HG03060 (cell line): ENCODE data around the gene HES5.

Source experiments
- ATAC-seq: cut with Tn5 transposase; IDR thresholded peaks from one replicate; pipeline ENCODE4 v1.9.1; 2021; ENCODE audit warnings: low read depth, moderate number of reproducible peaks; ENCODE audit not compliant: unreplicated experiment

HES5 gene

DNA sequence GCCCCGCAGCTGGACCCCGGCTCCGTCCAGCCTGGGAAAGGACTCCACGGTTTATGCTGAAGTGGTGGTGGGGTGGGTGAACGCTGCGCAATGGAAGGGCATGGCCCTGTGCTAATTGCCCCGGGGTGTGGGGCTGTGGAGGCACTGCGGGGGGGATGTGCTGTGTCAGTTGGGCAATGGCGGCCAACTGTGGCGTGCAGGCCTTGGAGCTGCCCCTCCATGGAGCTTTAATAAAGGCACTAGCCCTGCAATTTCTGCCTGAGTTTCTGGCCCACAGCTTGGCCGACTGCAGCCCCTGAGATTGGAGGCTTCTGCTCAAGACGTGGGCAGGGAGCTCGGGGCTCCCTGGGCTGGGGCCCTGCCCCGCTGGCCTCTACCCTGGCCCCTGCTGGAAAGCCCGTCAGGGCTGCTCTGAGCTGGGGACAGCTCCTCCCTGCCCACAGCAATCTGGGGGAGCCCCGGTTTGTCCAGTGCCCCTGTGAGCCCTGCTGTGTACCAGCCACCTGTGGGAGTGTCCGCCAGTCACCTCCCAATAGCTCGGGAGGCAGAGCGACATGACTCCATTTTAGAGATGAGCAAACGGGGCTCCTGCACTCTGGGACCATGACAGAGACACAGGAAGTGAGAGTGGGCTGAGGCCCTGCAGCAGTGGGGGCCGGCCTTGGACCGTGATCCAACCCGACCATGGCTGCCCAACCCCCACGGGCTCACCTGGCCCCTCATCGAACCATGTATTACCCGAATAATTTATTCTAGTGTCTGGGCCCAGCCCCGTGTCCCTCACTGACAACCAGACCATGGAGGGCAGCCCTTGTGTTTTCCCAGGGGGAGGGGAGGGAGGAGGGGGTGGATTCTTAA is 17.4 kb upstream of the HES5 start:
- ATAC-seq = no peak

GRCh38 chr1:2546515-2547209 is 16.6 kb upstream of the HES5 start:
- no peak for ATAC-seq

DNA sequence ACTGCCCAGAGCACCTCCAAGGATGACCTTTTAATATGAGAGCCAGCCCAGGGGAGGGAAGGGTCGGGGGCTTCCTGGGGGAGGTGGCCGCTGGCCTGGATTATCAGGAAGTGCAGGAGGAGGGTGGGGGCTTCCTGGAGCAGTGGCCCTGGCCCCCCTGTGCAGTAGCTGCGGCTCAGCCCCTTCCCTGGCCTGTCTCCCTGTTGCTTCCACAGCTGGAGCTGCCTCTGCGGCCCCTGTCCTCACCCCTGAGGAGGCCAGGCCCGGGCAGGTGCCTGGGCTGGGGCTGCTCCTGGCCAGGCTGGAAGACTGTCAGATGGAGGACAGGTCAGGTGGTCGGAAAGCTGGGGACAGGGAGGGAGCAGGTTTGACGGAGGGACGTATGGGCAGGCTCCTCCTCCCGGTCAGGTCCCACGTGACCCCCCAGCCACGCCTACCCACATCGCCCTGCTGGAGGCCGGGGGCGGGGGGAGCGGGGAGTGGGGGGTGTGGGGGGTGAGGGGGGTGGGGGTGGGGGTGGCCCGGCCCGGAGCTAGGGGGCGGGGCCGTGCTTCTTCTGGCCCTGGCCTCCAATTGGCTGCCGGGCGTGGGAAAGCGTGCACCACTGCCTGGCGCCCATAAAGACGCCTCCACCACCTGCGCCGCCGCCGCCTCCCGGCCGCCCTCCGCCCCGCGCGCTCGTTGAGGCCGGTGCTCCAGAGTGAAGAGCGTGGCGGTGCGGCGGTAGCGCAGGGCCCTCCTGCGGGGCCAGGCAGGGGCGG is 15.9 kb upstream of the HES5 start:
- ATAC-seq = no peak

GRCh38 chr1:2544875-2545640 is 15.0 kb upstream of the HES5 start:
- ATAC-seq = no peak

- ATAC-seq = no peak
These were observed 14.2 kb upstream of the HES5 start for GRCh38 chr1:2544093-2544874.

GRCh38 chr1:2543543-2544092 is 13.6 kb upstream of the HES5 start:
- ATAC-seq = no peak

GRCh38 chr1:2542246-2542915 is 12.3 kb upstream of the HES5 start:
- no peak for ATAC-seq

GRCh38 chr1:2541619-2542245 is 11.7 kb upstream of the HES5 start:
- ATAC-seq = no peak

DNA sequence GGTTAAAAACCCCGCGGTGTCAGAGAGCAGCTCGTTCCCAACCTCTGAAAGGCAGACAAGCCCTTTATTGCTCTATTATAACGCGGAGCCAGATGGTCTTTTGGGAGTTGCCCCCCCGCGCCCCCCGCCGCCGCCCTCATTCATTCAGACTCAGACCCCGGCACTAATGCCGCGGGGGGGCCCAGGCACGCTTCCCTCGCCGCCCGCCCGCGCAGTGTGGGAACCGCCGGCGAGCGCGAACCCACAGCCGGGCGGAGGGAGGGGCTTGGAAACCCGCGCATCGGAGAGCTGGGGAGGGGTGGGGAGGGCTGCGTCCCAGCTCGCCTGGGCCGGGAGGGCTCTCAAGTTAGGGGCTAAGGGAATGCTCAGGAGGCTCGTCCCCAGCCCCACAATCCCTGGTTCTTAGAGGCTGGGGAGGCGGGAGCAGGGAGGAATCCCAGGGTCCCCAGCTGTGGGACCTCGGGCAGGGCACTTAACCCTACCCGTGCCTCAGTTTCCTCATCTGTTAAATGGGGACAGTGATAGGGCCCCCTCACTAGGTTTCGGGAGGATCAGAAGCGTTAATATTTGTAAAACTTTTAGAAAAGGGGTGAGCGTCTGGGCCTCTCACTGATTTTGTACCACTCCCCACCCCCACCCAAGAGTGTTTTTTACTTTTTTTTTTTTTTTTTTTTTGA is 10.9 kb upstream of the HES5 start:
- no peak for ATAC-seq

- no peak for ATAC-seq
These were observed 9.3 kb upstream of the HES5 start for GRCh38 chr1:2539312-2539907.

GRCh38 chr1:2538872-2539271 is 8.8 kb upstream of the HES5 start:
- ATAC-seq = no peak

DNA sequence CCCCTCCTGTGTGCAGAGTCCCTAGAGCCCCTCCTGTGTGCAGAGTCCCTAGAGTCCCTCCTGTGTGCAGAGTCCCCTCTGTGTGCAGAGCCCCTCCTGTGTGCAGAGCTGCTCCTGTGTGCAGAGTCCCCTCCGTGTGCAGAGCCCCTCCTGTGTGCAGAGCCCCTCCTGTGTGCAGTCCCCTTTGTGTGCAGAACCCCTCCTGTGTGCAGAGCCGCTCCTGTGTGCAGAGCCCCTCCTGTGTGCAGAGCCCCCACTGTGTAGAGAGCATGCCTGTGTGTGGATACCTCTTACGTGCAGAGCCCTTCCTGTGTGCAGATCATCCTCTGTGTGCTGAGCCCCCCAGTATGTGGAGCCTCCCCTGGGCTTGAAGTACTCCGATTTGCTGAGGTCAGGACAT is 8.3 kb upstream of the HES5 start:
- no peak for ATAC-seq

- no peak for ATAC-seq
These were observed 7.7 kb upstream of the HES5 start for GRCh38 chr1:2537784-2538115.

DNA sequence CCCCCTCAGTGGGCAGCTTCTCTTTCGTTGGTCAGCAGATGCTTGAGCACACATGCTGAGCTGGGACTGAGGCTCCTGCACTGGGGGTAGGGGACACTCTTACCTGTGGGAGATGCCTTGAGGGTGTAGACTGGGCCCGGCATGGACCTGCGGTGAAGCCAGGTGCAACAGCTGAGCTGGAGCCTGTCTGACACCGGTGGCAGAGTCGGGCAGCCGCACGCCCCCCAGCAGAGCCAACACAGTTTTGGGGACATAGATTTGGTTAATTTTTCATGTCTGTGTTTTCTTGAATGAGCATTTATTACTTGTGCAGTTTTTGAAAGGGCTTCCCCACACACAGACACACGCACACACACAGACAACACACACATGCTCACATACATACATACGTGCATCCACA is 5.9 kb upstream of the HES5 start:
- no peak for ATAC-seq

GRCh38 chr1:2535455-2535854 is 5.4 kb upstream of the HES5 start:
- ATAC-seq = no peak

GRCh38 chr1:2534687-2535441 is 4.8 kb upstream of the HES5 start:
- no peak for ATAC-seq

DNA sequence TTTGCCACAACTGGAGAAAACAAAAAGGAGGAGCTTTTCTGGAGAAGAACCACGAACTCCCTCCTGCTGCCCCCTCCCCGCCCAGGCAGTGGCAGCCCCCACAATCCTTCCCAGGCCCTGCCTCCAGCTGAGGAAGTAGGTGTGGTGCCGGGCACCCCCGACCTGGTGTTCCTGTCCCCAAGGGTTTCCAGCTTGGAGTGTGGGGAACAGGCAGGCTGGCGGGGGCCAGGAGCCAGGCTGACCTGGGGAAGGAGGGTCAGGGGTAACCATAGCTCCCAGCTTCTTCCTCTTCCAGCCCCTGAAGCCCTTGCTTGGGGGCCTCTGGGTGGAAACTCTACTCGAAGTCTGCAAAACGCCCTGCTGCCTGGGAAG is 4.2 kb upstream of the HES5 start:
- ATAC-seq = no peak
